ENCODE data around the gene GHR.

Gene GHR

DNA sequence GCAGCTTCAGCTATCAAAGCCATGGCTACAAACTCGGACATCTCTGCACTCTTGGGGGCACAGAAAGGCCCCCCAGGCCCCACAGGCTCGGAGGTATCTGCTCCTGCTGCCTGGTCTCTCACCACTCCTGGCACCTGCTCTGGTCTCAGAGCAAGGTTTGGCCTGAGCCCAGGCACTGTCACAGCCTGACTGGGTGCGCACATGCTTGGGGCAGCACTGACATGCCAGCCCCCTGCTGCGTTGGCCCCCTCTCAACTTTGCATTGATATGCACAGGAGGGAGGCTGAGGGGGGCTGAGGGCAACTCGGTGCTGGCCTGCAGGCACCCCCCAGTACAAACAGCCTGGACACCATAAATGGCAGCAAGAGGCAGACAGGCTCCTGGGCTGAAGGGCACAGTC is 27.1 kb upstream of the GHR start:
- Histone ChIP-seq H3K4me3 (ENCODE audit: low read depth, low read length) (no peak overlapping the region), H3K4me1 (ENCODE audit: control insufficient read depth, insufficient read depth, low read length) (no peaks in the 10 kb centered on the region), H3K36me3 (ENCODE audit: control insufficient read depth in 2 of 2, insufficient read depth in 1 of 2, low read length in 2 of 2) (no peaks in the 10 kb centered on the region), H3K27ac (ENCODE audit: extremely low read depth, low read depth, low read length) (no peak overlapping the region), H3K9me3 (ENCODE audit: control insufficient read depth, insufficient read depth, low read depth, low read length) (no peaks in the 10 kb centered on the region)
- ChIA-PET CTCF (no interaction called here), POLR2A (no interaction called here)
- TF ChIP-seq ZNF292 (tag by site-specific recombination; IDR thresholded peaks at IDR 0.05; ENCODE audit: borderline replicate concordance, low read depth) (no peak), ZNF660 (tag by site-specific recombination; IDR thresholded peaks at IDR 0.05) (no peak), ZNF174 (tag by site-specific recombination; IDR thresholded peaks at IDR 0.05) (no peak), ZNF223 (tag by site-specific recombination; IDR thresholded peaks at IDR 0.05) (no peak), ZNF707 (tag by site-specific recombination; IDR thresholded peaks at IDR 0.05) (no peak), ZNF280D (tag by site-specific recombination; IDR thresholded peaks at IDR 0.05) (no peak), HOXC10 (CRISPR knock-in tag; IDR thresholded peaks at IDR 0.05) (no peak), ZNF121 (tag by site-specific recombination; IDR thresholded peaks at IDR 0.05) (no peak), ZSCAN4 (tag by site-specific recombination; IDR thresholded peaks at IDR 0.05) (no peak), ZNF510 (tag by site-specific recombination; IDR thresholded peaks at IDR 0.05; ENCODE audit: insufficient replicate concordance) (no peak), FEZF1 (tag by site-specific recombination; IDR thresholded peaks at IDR 0.05) (no peak), ZBTB17 (tag by site-specific recombination; IDR thresholded peaks at IDR 0.05) (no peak), KLF1 (tag by site-specific recombination; IDR thresholded peaks at IDR 0.05) (no peak), HOXA7 (CRISPR knock-in tag; IDR thresholded peaks at IDR 0.05; ENCODE audit: borderline replicate concordance) (no peak), ZNF133 (tag by site-specific recombination; IDR thresholded peaks at IDR 0.05) (no peak), ZNF311 (tag by site-specific recombination; IDR thresholded peaks at IDR 0.05; ENCODE audit: borderline replicate concordance) (no peak)
- TF ChIP-seq, protein P1, sequence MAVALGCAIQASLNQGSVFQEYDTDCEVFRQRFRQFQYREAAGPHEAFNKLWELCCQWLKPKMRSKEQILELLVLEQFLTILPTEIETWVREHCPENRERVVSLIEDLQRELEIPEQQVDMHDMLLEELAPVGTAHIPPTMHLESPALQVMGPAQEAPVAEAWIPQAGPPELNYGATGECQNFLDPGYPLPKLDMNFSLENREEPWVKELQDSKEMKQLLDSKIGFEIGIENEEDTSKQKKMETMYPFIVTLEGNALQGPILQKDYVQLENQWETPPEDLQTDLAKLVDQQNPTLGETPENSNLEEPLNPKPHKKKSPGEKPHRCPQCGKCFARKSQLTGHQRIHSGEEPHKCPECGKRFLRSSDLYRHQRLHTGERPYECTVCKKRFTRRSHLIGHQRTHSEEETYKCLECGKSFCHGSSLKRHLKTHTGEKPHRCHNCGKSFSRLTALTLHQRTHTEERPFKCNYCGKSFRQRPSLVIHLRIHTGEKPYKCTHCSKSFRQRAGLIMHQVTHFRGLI (tag by site-specific recombination; IDR thresholded peaks at IDR 0.05): no peak

GRCh38 chr5:42397267-42397666 is 26.0 kb upstream of the GHR start:
- H3K4me3 ChIP-seq (ENCODE audit: low read depth, low read length): no peak overlapping the region
- no peaks in the 10 kb centered on the region for H3K9me3 ChIP-seq (ENCODE audit: control insufficient read depth, insufficient read depth, low read depth, low read length)
- CTCF ChIA-PET: interaction anchor here (0.7 kb wide), 1 partner anchor 344 kb away, joined by 3 read pairs; no protein-coding TSS in a partner anchor
- no peaks in the 10 kb centered on the region for H3K36me3 ChIP-seq (ENCODE audit: control insufficient read depth in 2 of 2, insufficient read depth in 1 of 2, low read length in 2 of 2)
- no peaks in the 10 kb centered on the region for H3K4me1 ChIP-seq (ENCODE audit: control insufficient read depth, insufficient read depth, low read length)
- POLR2A ChIA-PET: no interaction called here
- H3K27ac ChIP-seq (ENCODE audit: extremely low read depth, low read depth, low read length): no peak overlapping the region
- TF ChIP-seq ZNF843 (tag by site-specific recombination; IDR thresholded peaks at IDR 0.05) (no peak), TCF7L2 (IDR thresholded peaks at IDR 0.05; ENCODE audit: borderline replicate concordance, low read depth, low read length) (no peak), ZNF837 (tag by site-specific recombination; IDR thresholded peaks at IDR 0.05) (no peak), ZNF571 (tag by site-specific recombination; IDR thresholded peaks at IDR 0.05) (no peak), ZNF280D (tag by site-specific recombination; IDR thresholded peaks at IDR 0.05) (no peak), ZNF184 (tag by site-specific recombination; IDR thresholded peaks at IDR 0.05) (no peak), EGR2 (tag by site-specific recombination; IDR thresholded peaks at IDR 0.05; ENCODE audit: low read depth) (no peak), ZFHX2 (tag by site-specific recombination; conservative IDR thresholded peaks at IDR 0.05) (no peak), GFI1B (tag by site-specific recombination; IDR thresholded peaks at IDR 0.05) (no peak), ZNF76 (tag by site-specific recombination; IDR thresholded peaks at IDR 0.05; ENCODE audit: borderline replicate concordance, low read depth) (no peak)
- TF ChIP-seq, protein P2, sequence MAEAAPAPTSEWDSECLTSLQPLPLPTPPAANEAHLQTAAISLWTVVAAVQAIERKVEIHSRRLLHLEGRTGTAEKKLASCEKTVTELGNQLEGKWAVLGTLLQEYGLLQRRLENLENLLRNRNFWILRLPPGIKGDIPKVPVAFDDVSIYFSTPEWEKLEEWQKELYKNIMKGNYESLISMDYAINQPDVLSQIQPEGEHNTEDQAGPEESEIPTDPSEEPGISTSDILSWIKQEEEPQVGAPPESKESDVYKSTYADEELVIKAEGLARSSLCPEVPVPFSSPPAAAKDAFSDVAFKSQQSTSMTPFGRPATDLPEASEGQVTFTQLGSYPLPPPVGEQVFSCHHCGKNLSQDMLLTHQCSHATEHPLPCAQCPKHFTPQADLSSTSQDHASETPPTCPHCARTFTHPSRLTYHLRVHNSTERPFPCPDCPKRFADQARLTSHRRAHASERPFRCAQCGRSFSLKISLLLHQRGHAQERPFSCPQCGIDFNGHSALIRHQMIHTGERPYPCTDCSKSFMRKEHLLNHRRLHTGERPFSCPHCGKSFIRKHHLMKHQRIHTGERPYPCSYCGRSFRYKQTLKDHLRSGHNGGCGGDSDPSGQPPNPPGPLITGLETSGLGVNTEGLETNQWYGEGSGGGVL (tag by site-specific recombination; IDR thresholded peaks at IDR 0.05): no peak
